Thyroid gland (tissue), 4 donors: Measurements from ENCODE around the gene C2orf92. TPM values are rescaled to one million over a fixed set of nuclear protein-coding genes. Genes with fewer than 3 reads are reported as not detected.
"Not testable (repeated sequence)": the region's sequence is repeated elsewhere in the genome, so short reads cannot be mapped to it uniquely, and the experiment has no call there.

Experiments used
- DNase-seq, 2 donors: peaks; one replicate each; pipeline ENCODE4 v3.0.0-alpha.2; 2019
- H3K27ac ChIP-seq, 3 donors: fragments of 200-600 bp; sonication (generic); 1 replicate in 2 of 3; 2 replicates in 1 of 3; pipeline ENCODE4 v1.5.1; 2016 to 2019; ENCODE audit warnings: mild to moderate bottlenecking in 1 of 3, moderate library complexity in 1 of 3
- H3K27me3 ChIP-seq: fragments of 200-600 bp; sonication (generic); one replicate; pipeline ENCODE4 v1.5.1; 2019
- H3K36me3 ChIP-seq, 2 donors: fragments of 200-600 bp; sonication (generic); one replicate each; pipeline ENCODE4 v1.5.1; 2016 to 2019
- H3K4me1 ChIP-seq, 2 donors: fragments of 200-600 bp; sonication (generic); one replicate each; pipeline ENCODE4 v1.5.1; 2017 to 2019
- H3K4me3 ChIP-seq, 3 donors: fragments of 200-600 bp; sonication (generic); replicated peaks in 1 of 3; 1 replicate in 2 of 3; 2 replicates in 1 of 3; pipeline ENCODE4 v1.5.1; 2016; ENCODE audit warnings: mild to moderate bottlenecking in 1 of 3
- H3K9me3 ChIP-seq: fragments of 200-600 bp; sonication (generic); one replicate; pipeline ENCODE4 v1.5.1; 2017
- CTCF ChIP-seq, 6 experiments: fragments of 200-600 bp in 3 of 6; fragments of 450-650 bp in 3 of 6; sonication (generic) in 3 of 6; IDR thresholded peaks; one replicate each; pipeline ENCODE4 v1.5.1; 2016 to 2019; ENCODE audit warnings: antibody characterized with exemption in 6 of 6, mild to moderate bottlenecking in 2 of 6, inconsistent platforms in 1 of 6, moderate library complexity in 1 of 6
- POLR2A ChIP-seq, 2 donors: fragments of 450-650 bp; IDR thresholded peaks; one replicate each; pipeline ENCODE4 v1.6.1; 2017; ENCODE audit warnings: antibody characterized with exemption in 2 of 2, mild to moderate bottlenecking in 2 of 2, moderate library complexity in 1 of 2
- whole genome bisulfite sequencing, 2 donors: methylation state at CpG; one replicate each; pipeline ENCODE4 v1.1.5; 2017; 5-methylcytosine and 5-hydroxymethylcytosine counted together
- intact Hi-C: fragments of 100-400 bp; cut with DNase I; formaldehyde crosslinking; loops from one replicate; pipeline ENCODE4 v1.15.1; 2023
- total RNA-seq, 4 donors: library from RNA; depleted of rRNA; stranded (reverse); fragments of >200 nt; gene quantifications; one replicate each; pipeline ENCODE4 v1.2.3, GENCODE V29; 2016

C2orf92 gene
- total RNA-seq, 4 donors from 2014 or later: 9.8 to 36.5 (median 30.7) TPM

GRCh38 chr2:97678298-97678697 is 8.8 kb downstream of the C2orf92 start:
- no peak overlapping the region for H3K4me3 ChIP-seq
- H3K27ac ChIP-seq: no peak overlapping the region
- H3K4me1 ChIP-seq: no peaks in the 10 kb centered on the region
- no peak for DNase-seq
- TF ChIP-seq POLR2A (IDR thresholded peaks at IDR 0.05) (no peak), CTCF (IDR thresholded peaks at IDR 0.05) (no peak)
- WGBS, 2 donors: 94 to 97% methylated on average over 1 of the region's 1 CpG
- no peaks in the 10 kb centered on the region for H3K9me3 ChIP-seq
- intact Hi-C loops: no loop called here
- H3K27me3 ChIP-seq: no peaks in the 10 kb centered on the region
- no peaks in the 10 kb centered on the region for H3K36me3 ChIP-seq

- 90 to 95% methylated on average over 2 of the region's 3 CpGs for WGBS, 2 donors
- H3K36me3 ChIP-seq, H3K4me1 ChIP-seq, intact Hi-C loops, H3K4me3 ChIP-seq, H3K9me3 ChIP-seq, DNase-seq, H3K27ac ChIP-seq, H3K27me3 ChIP-seq: not testable (repeated sequence)
Measured at GRCh38 chr2:97687235-97687634, 17.7 kb downstream of the C2orf92 start.

- Histone ChIP-seq H3K4me1 (no peaks in the 10 kb centered on the region), H3K27ac (no peak overlapping the region), H3K36me3 (no peaks in the 10 kb centered on the region), H3K27me3 (no peaks in the 10 kb centered on the region), H3K4me3 (no peak overlapping the region), H3K9me3 (no peaks in the 10 kb centered on the region)
- TF ChIP-seq POLR2A (IDR thresholded peaks at IDR 0.05) (no peak), CTCF (IDR thresholded peaks at IDR 0.05) (no peak)
- 87 to 89% methylated on average over 9 to 11 of the region's 11 CpGs for WGBS, 2 donors
- intact Hi-C loops: no loop called here
- no peak for DNase-seq
Measured at GRCh38 chr2:97688062-97688827, 18.7 kb downstream of the C2orf92 start.

GRCh38 chr2:97691166-97691565 is 21.7 kb downstream of the C2orf92 start:
- no peaks in the 10 kb centered on the region for H3K27me3 ChIP-seq
- H3K4me3 ChIP-seq: no peak overlapping the region
- H3K36me3 ChIP-seq: no peaks in the 10 kb centered on the region
- DNase-seq: no peak
- no peak overlapping the region for H3K27ac ChIP-seq
- WGBS, 2 donors: 60 to 100% methylated on average over 1 to 6 of the region's 6 CpGs
- no peak for TF ChIP-seq CTCF (IDR thresholded peaks at IDR 0.05)
- no peak for TF ChIP-seq POLR2A (IDR thresholded peaks at IDR 0.05)
- no peaks in the 10 kb centered on the region for H3K4me1 ChIP-seq
- H3K9me3 ChIP-seq: no peaks in the 10 kb centered on the region
- intact Hi-C loops: loop anchor here (10.0 kb wide), 1 partner anchor 96 kb away; no protein-coding TSS in a partner anchor

- no peak for DNase-seq
- intact Hi-C loops: loop anchor here (10.0 kb wide), 1 partner anchor 99 kb away; no protein-coding TSS in a partner anchor
- Histone ChIP-seq H3K27me3 (no peaks in the 10 kb centered on the region), H3K4me1 (no peaks in the 10 kb centered on the region), H3K27ac (no peak overlapping the region), H3K4me3 (no peak overlapping the region), H3K36me3 (no peaks in the 10 kb centered on the region), H3K9me3 (no peaks in the 10 kb centered on the region)
- no peak for TF ChIP-seq POLR2A (IDR thresholded peaks at IDR 0.05)
- no peak for TF ChIP-seq CTCF (IDR thresholded peaks at IDR 0.05)
Measured at GRCh38 chr2:97693476-97693875, 24.0 kb downstream of the C2orf92 start.
